Measurements from ENCODE around the gene INMT.

GRCh38 chr7:30733691-30734090, 18.2 kb upstream of the INMT start:
- TF ChIP-seq POLR2A (IDR thresholded peaks at IDR 0.05; ENCODE audit: low read depth, low read length) (no peak), POLR2AphosphoS5 (IDR thresholded peaks at IDR 0.05; ENCODE audit: low read depth, low read length) (no peak), TAF1 (IDR thresholded peaks at IDR 0.05; ENCODE audit: borderline replicate concordance, low read depth, low read length) (no peak)
